Astrocyte of the hippocampus (primary cell): Measurements from ENCODE around the gene ELAVL4.
A peak's percentile ranks its signal among the peaks of the same experiment; 100 is the strongest.

ENCODE experiments used
- DNase-seq: peaks from one replicate; pipeline ENCODE4 v3.0.0; 2011; ENCODE audit warnings: low read depth, low spot score

Gene ELAVL4

DNA sequence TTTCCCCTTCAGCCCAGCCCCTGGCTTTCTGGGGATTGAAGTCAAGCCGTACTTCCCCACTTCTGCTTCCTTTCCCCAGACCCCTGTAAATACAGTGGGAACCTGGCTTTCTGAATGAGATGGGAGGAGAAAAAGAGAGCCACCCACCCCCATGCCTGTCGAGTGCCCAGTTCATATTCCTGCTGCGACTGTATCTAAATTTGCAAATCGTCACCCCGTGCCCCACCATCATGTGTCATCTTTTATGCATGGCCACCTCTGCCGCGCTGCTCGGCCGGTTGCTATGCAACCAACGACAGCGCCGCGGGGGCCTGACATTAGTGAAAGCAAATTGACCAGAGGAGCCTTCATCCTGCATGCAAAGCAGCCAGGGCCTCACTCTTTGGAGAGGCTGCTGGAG lies 143.0 kb downstream of the ELAVL4 start:
- peak; percentile 39 for DNase-seq

DNA sequence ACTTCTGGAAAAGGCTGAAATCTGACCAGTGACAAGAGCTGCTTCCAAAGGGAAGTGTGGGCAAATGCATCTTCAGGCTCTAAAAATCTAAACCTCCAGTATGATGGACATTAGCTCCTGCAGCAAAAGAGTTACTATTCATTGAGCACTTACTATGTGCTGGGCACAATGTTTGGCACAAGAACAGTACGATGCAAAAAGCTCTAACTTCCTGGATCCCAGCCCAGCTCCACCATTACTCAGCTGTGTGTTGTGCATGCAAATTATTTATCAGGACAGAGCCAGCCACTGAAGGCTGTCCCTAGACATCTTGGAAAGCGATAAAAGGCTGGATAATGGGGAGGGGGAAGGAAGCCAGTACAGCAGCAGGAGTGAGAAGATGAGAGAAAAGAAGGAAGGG lies 143.5 kb downstream of the ELAVL4 start:
- peak; percentile 22 for DNase-seq
